ENCODE results near the gene ZKSCAN8. TPM values are rescaled to one million over a fixed set of nuclear protein-coding genes. Genes with fewer than 3 reads are reported as not detected.

Gene ZKSCAN8
- total and polyA plus RNA-seq, 10 donors, result 3.1 to 33.0 (median 24.9) TPM

DNA sequence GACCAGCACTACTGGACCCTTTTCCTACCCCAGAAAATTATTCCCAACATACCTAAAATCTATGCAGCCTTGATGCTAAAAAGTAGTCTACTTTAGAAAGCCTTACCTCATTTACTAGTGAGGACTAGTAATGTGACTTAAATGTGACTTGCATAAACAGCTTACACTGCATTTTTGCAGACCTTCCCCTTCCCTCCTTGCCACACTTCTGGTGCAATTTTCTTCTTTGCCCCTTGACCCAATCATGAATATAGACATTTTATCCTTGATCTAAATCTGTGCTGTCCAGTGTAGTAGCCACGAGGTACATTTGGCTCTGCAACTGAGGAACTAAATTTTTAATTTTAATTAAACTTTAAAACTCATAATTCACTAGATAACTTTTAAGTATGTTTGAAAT lies 7.0 kb upstream of the ZKSCAN8 start:
- no peaks in the 10 kb centered on the region for H3K9me3 ChIP-seq
- intact Hi-C loops (cut with DNase I; ENCODE audit: low total_unique reads), result loop anchor here (10.0 kb wide), 2 partner anchors 90 to 220 kb away; partner anchors contain the start of gene ZSCAN9
- peaks cover 27 to 76% (median 43%) of the 10 kb centered on the region in 6 donors for H3K4me1 ChIP-seq
- TF ChIP-seq POLR2A (IDR thresholded peaks at IDR 0.05) (no peak), POLR2AphosphoS5 (IDR thresholded peaks at IDR 0.05) (no peak)
- TF ChIP-seq, protein P1, sequence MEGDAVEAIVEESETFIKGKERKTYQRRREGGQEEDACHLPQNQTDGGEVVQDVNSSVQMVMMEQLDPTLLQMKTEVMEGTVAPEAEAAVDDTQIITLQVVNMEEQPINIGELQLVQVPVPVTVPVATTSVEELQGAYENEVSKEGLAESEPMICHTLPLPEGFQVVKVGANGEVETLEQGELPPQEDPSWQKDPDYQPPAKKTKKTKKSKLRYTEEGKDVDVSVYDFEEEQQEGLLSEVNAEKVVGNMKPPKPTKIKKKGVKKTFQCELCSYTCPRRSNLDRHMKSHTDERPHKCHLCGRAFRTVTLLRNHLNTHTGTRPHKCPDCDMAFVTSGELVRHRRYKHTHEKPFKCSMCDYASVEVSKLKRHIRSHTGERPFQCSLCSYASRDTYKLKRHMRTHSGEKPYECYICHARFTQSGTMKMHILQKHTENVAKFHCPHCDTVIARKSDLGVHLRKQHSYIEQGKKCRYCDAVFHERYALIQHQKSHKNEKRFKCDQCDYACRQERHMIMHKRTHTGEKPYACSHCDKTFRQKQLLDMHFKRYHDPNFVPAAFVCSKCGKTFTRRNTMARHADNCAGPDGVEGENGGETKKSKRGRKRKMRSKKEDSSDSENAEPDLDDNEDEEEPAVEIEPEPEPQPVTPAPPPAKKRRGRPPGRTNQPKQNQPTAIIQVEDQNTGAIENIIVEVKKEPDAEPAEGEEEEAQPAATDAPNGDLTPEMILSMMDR (IDR thresholded peaks at IDR 0.05 in 8 of 11, conservative IDR thresholded peaks at IDR 0.05 in 3 of 11), result no peak
- H3K27ac ChIP-seq, result peak overlapping the region in 2 of 8 donors; percentile 12 to 33
- H3K4me3 ChIP-seq, result no peak overlapping the region
- no peak for DNase-seq
- H3K27me3 ChIP-seq (replicated peaks in 1 of 7), result no peaks in the 10 kb centered on the region
- peaks cover 0 to 39% (median 6%) of the 10 kb centered on the region in 6 donors for H3K36me3 ChIP-seq
- 45 to 69% (median 57%) methylated on average over 1 of the region's 1 CpG for WGBS, 5 donors

DNA sequence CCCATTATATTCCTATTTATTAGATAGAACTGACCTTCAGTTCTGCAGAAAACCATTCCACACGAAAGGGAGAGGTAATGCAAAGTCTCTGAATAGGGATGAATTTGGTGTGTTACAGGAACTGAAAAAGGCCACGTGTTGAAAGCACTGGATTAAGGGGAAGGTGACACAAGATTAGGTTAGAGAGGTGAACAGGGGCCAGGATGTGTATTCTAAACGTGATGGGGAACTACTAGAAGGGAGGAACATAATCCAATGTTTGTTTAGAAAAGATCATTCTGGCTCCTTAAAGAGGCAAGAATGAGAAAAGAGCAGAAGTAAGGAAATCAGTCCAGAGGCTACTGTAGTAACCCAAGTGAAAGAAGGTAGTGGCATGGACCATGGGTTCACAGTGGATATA lies 6.3 kb upstream of the ZKSCAN8 start:
- no peaks in the 10 kb centered on the region for H3K27me3 ChIP-seq (replicated peaks in 1 of 7)
- H3K4me1 ChIP-seq, result peaks cover 22 to 80% (median 50%) of the 10 kb centered on the region in 6 donors
- TF ChIP-seq, protein P1 (IDR thresholded peaks at IDR 0.05 in 8 of 11, conservative IDR thresholded peaks at IDR 0.05 in 3 of 11), result no peak
- TF ChIP-seq POLR2AphosphoS5 (IDR thresholded peaks at IDR 0.05), result no peak
- TF ChIP-seq POLR2A (IDR thresholded peaks at IDR 0.05), result no peak
- DNase-seq, result no peak
- peak overlapping the region; percentile 1 to 98 (median 96) for H3K27ac ChIP-seq
- peak overlapping the region in 3 of 8 donors; percentile 63 to 84 (median 68) for H3K4me3 ChIP-seq
- intact Hi-C loops (cut with DNase I; ENCODE audit: low total_unique reads), result loop anchor here (10.0 kb wide), 2 partner anchors 89 to 219 kb away; partner anchors contain the start of gene ZSCAN9
- no peaks in the 10 kb centered on the region for H3K9me3 ChIP-seq
- 13 to 28% (median 18%) methylated on average over 3 of the region's 3 CpGs for WGBS, 5 donors
- peaks cover 0 to 32% (median 0%) of the 10 kb centered on the region in 6 donors for H3K36me3 ChIP-seq

DNA sequence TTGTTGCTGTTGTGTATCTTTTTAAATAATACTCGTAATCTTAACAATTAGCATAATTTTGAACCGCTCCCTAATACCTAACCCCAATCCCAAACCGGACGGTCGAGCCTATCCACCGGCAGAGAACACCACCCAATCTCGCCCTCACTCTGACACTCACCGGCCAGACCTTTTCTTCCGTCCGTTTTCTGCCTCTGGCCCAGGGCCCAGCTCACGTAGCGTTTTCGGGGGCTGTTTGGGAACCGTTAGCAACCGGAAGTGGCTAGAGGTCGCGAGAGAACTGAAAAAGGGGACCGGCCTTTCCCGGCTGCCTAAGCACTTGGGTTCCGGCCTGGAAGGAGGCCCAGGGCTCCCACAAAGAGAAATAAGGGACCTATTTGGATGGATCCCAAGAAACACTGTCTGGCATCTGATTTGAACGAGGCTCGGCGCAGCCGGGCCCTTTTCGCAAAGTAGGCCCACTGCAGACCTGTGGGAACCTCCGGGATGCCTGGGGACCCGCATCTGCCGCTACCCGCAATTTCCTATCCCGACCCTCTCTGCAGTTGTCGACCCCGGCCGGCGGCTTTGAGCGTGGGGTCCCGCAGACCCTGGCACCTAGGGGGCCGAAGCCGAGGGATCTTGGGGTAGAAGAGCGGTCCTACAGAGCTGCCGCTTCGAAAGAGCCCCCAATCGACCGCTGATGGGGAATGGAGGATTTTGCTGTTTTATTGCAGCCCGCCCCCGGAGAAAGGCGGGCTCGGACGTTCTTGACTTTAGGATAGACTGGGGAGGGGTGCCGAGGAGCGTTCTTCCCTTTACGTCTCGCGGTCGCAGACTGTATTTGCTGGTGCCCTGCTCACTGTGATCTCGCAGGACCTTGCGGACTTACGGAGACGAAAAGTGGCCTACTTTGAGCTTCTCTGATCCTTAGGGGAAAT lies 4.8 kb upstream of the ZKSCAN8 start:
- no peaks in the 10 kb centered on the region for H3K27me3 ChIP-seq (replicated peaks in 1 of 7)
- 0 to 1% (median 0%) methylated on average over 42 to 58 of the region's 58 CpGs for WGBS, 5 donors
- peak; percentile 92 for DNase-seq
- peaks cover 0 to 18% (median 0%) of the 10 kb centered on the region in 6 donors for H3K36me3 ChIP-seq
- H3K9me3 ChIP-seq, result no peaks in the 10 kb centered on the region
- peak overlapping the region; percentile 59 to 87 (median 72) for H3K4me3 ChIP-seq
- H3K4me1 ChIP-seq, result peaks cover 28 to 82% (median 58%) of the 10 kb centered on the region in 6 donors
- intact Hi-C loops (cut with DNase I; ENCODE audit: low total_unique reads), result loop anchor here (10.0 kb wide), 2 partner anchors 88 to 218 kb away; partner anchors contain the start of gene ZSCAN9
- TF ChIP-seq, protein P1 (IDR thresholded peaks at IDR 0.05 in 8 of 11, conservative IDR thresholded peaks at IDR 0.05 in 3 of 11), result no peak
- TF ChIP-seq POLR2AphosphoS5 (IDR thresholded peaks at IDR 0.05) (peak; percentile 79 to 92 (median 88)), POLR2A (IDR thresholded peaks at IDR 0.05) (peak in 1 of 3 donors; percentile 23)
- peak overlapping the region; percentile 88 to 98 (median 96) for H3K27ac ChIP-seq

All from spleen (tissue), 11 donors.